Ectodermal cell (in vitro differentiated cells): ENCODE data around the gene WDFY3.

ENCODE experiments used
- H3K27ac ChIP-seq: 2 replicates; pipeline ENCODE4 v1.7.0; 2013; ENCODE audit warnings: mild to moderate bottlenecking, low read depth, low read length; ENCODE audit not compliant: insufficient read depth, poor library complexity, severe bottlenecking
- H3K27me3 ChIP-seq: 2 replicates; pipeline ENCODE4 v1.7.0; 2013; ENCODE audit warnings: mild to moderate bottlenecking, low read length; ENCODE audit not compliant: insufficient read depth, control insufficient read depth, poor library complexity, severe bottlenecking
- H3K36me3 ChIP-seq: one replicate; pipeline ENCODE4 v1.7.0; 2013; ENCODE audit warnings: low read length; ENCODE audit not compliant: control insufficient read depth, insufficient read depth
- H3K4me1 ChIP-seq: one replicate; pipeline ENCODE4 v1.7.0; 2013; ENCODE audit warnings: low read length; ENCODE audit not compliant: control insufficient read depth, insufficient read depth
- H3K4me3 ChIP-seq: 2 replicates; pipeline ENCODE4 v1.7.0; 2013; ENCODE audit warnings: low read depth, low read length, control low read depth; ENCODE audit not compliant: insufficient read depth
- H3K9me3 ChIP-seq: 2 replicates; pipeline ENCODE4 v1.7.0; 2013; ENCODE audit warnings: mild to moderate bottlenecking, low read length, moderate library complexity; ENCODE audit not compliant: control insufficient read depth
- WGBS, 2 experiments: methylation state at CpG; one replicate each; pipeline ENCODE4 v1.1.7; 2013; ENCODE audit warnings: missing lambda C conversion rate in 2 of 2; 5-methylcytosine and 5-hydroxymethylcytosine counted together

The WDFY3 gene

GRCh38 chr4:84648178-84648577, 318.3 kb downstream of the WDFY3 start:
- 62 to 80% methylated on average over 1 of the region's 1 CpG for WGBS, 2 experiments

DNA sequence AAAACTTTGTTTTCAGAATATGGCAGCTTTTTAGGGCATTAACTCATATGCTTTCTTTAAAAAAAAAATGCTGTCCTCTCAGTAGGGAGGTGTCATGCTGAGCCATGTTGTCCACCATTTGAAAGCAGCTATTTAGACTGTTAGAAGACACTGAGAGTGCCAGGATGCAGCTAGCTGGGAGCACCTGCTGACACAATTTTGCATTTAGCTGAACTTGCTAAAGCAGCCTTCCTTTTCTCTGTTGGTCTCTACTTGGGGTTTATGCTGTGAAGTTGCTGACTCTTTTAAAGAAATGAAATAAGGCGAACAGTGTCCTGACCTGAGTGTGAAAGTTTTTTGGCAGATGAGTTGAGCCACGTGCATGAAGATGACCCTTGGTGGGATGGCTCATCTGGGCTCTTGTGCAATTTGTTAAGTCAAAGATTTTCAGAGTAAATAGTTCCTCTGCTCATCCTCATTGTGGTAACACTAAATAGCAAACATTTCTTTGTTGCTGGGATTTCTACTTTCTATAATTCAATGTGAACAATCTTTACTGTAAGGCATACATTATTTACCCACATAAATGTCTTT, 319.1 kb downstream of the WDFY3 start:
- WGBS, 2 experiments = 5 to 7% methylated on average over 2 of the region's 2 CpGs
- Histone ChIP-seq H3K27ac (no peak overlapping the region), H3K4me1 (peaks cover 19% of the 10 kb centered on the region), H3K9me3 (no peaks in the 10 kb centered on the region), H3K27me3 (no peaks in the 10 kb centered on the region), H3K4me3 (no peak overlapping the region), H3K36me3 (no peaks in the 10 kb centered on the region)

More at GRCh38 chr4:84648178-84648577, 318.3 kb downstream of the WDFY3 start:
- no peak overlapping the region for H3K4me3 ChIP-seq
- no peaks in the 10 kb centered on the region for H3K9me3 ChIP-seq
- H3K27me3 ChIP-seq = no peaks in the 10 kb centered on the region
- H3K27ac ChIP-seq = no peak overlapping the region
- H3K4me1 ChIP-seq = peaks cover 19% of the 10 kb centered on the region
- H3K36me3 ChIP-seq = no peaks in the 10 kb centered on the region

GRCh38 chr4:84644087-84644486, 322.4 kb downstream of the WDFY3 start:
- H3K27me3 ChIP-seq = no peaks in the 10 kb centered on the region
- WGBS, 2 experiments = 80 to 90% methylated on average over 4 to 5 of the region's 5 CpGs
- no peaks in the 10 kb centered on the region for H3K9me3 ChIP-seq
- no peak overlapping the region for H3K27ac ChIP-seq
- no peak overlapping the region for H3K4me3 ChIP-seq
- H3K36me3 ChIP-seq = no peaks in the 10 kb centered on the region
- peaks cover 17% of the 10 kb centered on the region for H3K4me1 ChIP-seq

DNA sequence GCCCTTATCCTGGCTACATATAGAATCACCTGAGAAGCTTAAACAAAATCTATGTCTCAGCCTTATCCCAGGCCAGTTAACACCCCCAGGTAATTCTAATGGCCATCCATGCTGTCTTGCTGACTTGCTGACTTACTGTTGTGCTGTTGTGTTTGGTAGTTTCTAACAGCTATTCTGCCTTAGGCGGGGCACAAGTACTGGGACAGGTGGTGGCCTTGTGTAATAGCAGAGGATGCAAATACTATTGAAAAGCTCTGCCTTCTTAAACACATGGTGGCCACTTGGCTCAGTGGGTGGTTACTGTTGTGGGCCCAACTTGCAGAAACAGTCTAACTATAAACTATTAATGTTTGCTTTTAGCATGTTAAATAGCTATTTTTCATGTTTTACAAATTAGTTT, 327.3 kb downstream of the WDFY3 start:
- peaks cover 5% of the 10 kb centered on the region for H3K4me1 ChIP-seq
- H3K27ac ChIP-seq = no peak overlapping the region
- no peaks in the 10 kb centered on the region for H3K27me3 ChIP-seq
- no peaks in the 10 kb centered on the region for H3K36me3 ChIP-seq
- H3K4me3 ChIP-seq = no peak overlapping the region
- 89 to 92% methylated on average over 1 of the region's 1 CpG for WGBS, 2 experiments
- no peaks in the 10 kb centered on the region for H3K9me3 ChIP-seq

GRCh38 chr4:84638092-84638491, 328.4 kb downstream of the WDFY3 start:
- Histone ChIP-seq H3K36me3 (no peaks in the 10 kb centered on the region), H3K27ac (no peak overlapping the region), H3K9me3 (no peaks in the 10 kb centered on the region), H3K27me3 (no peaks in the 10 kb centered on the region), H3K4me3 (no peak overlapping the region), H3K4me1 (no peaks in the 10 kb centered on the region)

- 79 to 100% methylated on average over 1 of the region's 1 CpG for WGBS, 2 experiments
- Histone ChIP-seq H3K4me3 (no peak overlapping the region), H3K36me3 (no peaks in the 10 kb centered on the region), H3K4me1 (no peaks in the 10 kb centered on the region), H3K9me3 (no peaks in the 10 kb centered on the region), H3K27ac (no peak overlapping the region), H3K27me3 (no peaks in the 10 kb centered on the region)
Measured at GRCh38 chr4:84634961-84635360, 331.5 kb downstream of the WDFY3 start.

- H3K36me3 ChIP-seq = no peaks in the 10 kb centered on the region
- no peaks in the 10 kb centered on the region for H3K27me3 ChIP-seq
- H3K4me3 ChIP-seq = no peak overlapping the region
- WGBS, 2 experiments = 95% methylated on average over 2 of the region's 2 CpGs; no CpG with 5 or more reads in 1 of the 2 experiments
- no peaks in the 10 kb centered on the region for H3K4me1 ChIP-seq
- H3K27ac ChIP-seq = no peak overlapping the region
- H3K9me3 ChIP-seq = no peaks in the 10 kb centered on the region
Measured at GRCh38 chr4:84632092-84632491, 334.4 kb downstream of the WDFY3 start.

DNA sequence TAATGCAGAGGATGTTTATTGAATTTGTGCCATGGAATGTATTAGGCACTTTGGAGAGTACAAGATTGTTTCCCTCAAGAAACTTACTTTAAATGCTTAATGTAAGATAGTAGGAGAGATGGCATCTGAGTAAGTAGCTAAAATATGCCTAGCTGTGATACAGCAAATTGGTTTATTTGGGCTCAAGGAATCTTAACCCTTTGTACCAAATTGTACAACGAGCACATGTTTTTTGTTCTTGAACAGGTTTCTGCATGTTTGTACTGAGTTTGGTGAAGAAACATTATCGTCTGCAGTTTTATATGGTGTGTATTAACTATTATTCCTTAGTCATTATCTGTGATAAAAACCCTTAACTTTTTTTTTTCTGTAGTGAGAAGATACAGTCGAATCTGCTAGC, 334.9 kb downstream of the WDFY3 start:
- no peaks in the 10 kb centered on the region for H3K27me3 ChIP-seq
- no peaks in the 10 kb centered on the region for H3K4me1 ChIP-seq
- H3K36me3 ChIP-seq = no peaks in the 10 kb centered on the region
- no peak overlapping the region for H3K4me3 ChIP-seq
- WGBS, 2 experiments = 84 to 98% methylated on average over 2 to 3 of the region's 3 CpGs
- no peak overlapping the region for H3K27ac ChIP-seq
- H3K9me3 ChIP-seq = no peaks in the 10 kb centered on the region

DNA sequence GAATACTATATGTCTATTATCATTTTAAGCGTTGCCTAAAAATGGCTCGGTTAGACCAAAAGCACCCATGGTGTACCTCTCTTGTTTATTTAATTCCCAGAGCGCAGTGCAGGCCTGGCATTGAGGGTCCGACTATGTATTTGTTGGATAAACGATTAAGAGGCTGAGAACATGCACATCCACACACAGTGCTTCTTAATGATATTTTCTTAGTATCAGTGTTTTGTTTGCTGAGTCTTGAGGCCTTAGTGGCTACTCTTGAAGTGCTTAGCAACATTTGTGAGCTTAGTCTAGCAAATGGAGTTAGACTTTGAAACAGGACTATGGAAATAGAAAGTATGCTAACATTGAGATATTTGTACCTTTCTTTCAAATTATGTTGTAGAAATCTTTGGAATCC, 339.8 kb downstream of the WDFY3 start:
- no peak overlapping the region for H3K4me3 ChIP-seq
- no peaks in the 10 kb centered on the region for H3K4me1 ChIP-seq
- WGBS, 2 experiments = 96% methylated on average over 5 of the region's 5 CpGs
- no peaks in the 10 kb centered on the region for H3K36me3 ChIP-seq
- no peaks in the 10 kb centered on the region for H3K9me3 ChIP-seq
- H3K27me3 ChIP-seq = no peaks in the 10 kb centered on the region
- H3K27ac ChIP-seq = no peak overlapping the region

DNA sequence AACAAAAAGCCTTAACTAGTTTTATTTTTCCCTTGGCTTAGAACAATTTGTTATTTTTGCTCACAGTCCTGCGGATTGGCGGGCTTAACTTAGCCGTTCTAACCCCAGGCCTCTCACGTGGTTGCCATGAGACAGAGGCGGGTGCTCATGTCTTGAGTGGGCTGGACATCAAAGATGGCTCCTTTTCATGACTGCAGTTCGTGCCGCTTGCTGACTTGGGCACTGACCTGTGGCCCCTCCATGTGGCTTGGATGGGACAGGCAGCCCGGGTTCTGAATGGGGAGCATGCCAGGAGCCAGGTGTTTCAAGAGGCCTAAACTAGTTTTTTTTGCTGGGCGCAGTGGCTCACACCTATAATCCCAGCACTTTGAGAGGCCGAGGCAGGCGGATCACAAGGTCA, 342.8 kb downstream of the WDFY3 start:
- no peaks in the 10 kb centered on the region for H3K36me3 ChIP-seq
- no peak overlapping the region for H3K4me3 ChIP-seq
- no peak overlapping the region for H3K27ac ChIP-seq
- H3K4me1 ChIP-seq = no peaks in the 10 kb centered on the region
- WGBS, 2 experiments = 92 to 96% methylated on average over 11 of the region's 11 CpGs
- no peaks in the 10 kb centered on the region for H3K27me3 ChIP-seq
- no peaks in the 10 kb centered on the region for H3K9me3 ChIP-seq

DNA sequence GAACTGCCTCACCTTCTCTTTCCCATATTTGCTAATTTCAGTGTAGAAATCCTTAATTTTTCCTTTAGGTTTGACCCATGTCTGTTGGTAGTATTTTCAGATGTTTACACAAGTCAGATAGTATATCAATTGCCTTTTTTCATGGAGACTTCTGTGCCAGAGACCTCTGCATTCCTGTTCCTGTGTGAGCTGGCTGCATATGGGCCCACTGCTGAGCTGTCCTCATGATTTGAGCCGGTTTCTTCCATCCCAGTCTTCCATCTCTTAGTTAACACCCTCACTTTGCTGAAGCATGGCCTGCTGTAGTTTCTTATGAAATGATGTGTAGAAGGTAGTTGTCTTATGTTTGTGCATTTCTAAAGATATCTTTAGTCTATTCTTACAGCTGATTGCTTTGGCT, 343.5 kb downstream of the WDFY3 start:
- Histone ChIP-seq H3K4me3 (no peak overlapping the region), H3K9me3 (no peaks in the 10 kb centered on the region), H3K36me3 (no peaks in the 10 kb centered on the region), H3K4me1 (no peaks in the 10 kb centered on the region), H3K27me3 (no peaks in the 10 kb centered on the region), H3K27ac (no peak overlapping the region)
- 14 to 67% methylated on average over 1 of the region's 1 CpG for WGBS, 2 experiments
